EH (cell line): ENCODE results near the gene THBS3.
A peak's percentile ranks its signal among the peaks of the same experiment; 100 is the strongest.

Experiments used
- DNase-seq: peaks from one replicate; pipeline ENCODE4 v3.0.0-alpha.2; 2015; ENCODE audit warnings: low read depth

THBS3 gene

DNA sequence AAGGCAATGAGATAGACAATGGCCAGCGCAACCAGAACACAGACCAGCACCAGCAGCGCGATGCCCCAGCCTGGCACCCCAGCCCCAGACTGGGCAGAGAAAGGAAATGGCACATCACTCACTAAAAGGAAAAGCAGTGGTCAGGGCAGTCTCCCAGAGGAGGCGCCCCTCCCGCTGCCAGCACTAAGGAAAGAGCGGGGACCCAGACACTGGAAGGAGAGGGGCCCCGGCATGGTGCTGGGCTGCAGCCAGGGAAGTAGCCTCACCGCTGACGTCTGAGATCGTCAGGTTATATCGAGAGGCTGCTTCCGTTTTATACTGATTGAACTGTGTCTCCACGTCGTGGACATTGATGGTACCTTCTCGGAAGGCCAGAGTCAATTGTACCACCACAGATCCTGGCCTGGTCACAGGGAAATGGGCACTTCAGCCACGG lies 20.2 kb downstream of the THBS3 start:
- DNase-seq, result no peak

GRCh38 chr1:155186794-155187455 lies 20.8 kb downstream of the THBS3 start:
- no peak for DNase-seq

DNA sequence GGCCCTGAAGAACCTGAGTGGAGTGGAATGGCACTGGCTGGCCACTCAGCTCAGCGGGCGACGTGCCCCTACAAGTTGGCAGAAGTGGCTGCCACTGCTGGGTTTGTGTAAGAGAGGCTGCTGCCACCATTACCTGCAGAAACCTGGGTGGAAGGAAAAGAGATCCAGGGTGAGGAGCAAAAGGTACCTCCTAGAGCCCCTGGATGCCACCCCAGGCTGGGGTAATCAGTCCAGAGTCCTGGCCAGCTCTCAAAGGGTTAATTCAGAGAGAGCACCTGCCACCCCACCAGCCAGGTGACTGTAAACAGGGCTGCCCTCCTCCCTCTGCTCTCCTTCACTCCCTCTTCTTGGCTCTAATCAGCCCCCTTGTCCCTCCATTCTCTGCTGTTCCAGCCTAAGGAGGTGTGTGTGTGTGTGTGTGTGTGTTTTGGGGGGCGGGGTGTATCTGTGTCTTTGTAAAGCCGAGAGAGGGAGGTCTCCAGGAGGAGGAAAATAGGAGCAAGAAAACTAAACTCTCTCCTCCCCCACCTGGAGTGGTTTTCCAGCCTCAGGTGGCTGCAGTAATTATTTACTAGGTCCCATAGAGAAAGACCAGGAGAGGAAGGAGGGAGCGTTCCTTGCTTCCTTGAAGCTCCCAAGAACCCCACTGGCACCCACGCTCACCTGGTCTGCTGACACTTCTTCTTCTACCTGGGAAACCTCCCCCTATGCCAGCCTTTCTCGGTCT lies 21.5 kb downstream of the THBS3 start:
- DNase-seq, result no peak

DNA sequence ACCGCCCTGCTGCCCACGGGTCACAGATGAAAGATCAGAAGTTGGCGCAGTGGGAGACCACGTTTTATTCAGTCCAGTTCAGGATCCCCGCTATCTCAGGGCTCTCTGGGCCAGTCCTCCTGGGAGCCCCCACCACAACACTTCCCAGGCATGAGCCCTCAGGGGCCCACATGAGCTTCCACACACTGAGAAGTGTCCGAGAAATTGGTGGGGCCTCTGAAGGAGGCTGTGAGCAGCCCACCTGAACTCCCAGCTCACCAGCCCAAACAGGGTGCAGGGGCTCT lies 22.0 kb downstream of the THBS3 start:
- DNase-seq, result no peak

GRCh38 chr1:155184835-155185782 lies 22.6 kb downstream of the THBS3 start:
- DNase-seq, result no peak

DNA sequence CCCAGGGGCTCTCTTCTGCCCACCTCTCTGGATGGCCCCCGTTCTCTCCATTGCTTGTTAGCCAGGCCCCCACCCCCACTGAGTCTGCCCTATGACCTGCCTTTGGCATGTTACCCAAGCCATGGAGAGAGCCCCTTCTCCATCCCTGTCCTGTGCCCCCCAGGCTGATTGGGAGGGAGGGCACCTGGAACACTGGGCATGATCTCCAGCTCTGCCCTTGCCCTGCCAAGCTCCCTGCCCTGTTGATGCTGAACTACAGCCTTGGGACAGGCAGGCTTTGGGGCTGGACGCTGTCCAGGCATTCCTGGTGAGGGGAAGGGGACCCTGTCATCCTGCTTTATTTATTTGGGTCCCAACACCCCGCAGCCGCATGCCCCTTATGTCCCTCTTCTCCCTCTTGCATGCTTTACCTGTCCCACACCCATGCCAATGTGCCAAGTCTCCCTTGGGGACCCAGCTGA lies 23.3 kb downstream of the THBS3 start:
- no peak for DNase-seq

GRCh38 chr1:155183775-155184221 lies 23.9 kb downstream of the THBS3 start:
- DNase-seq, result no peak

DNA sequence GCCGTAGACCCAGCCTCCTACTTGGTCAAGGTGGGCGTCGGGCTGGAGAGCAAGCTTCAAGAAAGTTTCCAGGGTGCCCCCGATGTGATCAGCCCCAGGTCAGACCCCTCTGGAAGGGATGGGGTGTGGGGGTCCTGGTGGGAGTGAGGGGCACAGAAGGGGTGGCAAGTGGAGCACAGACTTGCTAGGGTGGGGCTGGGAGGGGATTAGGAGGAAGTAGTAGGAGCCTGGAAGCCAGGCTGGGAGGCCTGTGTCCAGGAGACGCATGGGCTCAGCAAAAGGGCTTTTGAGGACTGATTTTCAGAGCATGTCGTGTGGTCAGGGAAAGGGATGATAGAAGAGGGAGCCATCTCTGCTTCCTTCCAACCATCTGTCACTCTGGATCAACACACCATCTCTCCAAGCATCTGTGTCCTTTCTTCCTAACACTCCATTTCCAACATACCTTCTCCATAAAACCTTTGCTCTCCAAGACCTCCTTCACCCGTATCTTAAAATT lies 25.6 kb downstream of the THBS3 start:
- no peak for DNase-seq

GRCh38 chr1:155181371-155182051 lies 26.2 kb downstream of the THBS3 start:
- no peak for DNase-seq

DNA sequence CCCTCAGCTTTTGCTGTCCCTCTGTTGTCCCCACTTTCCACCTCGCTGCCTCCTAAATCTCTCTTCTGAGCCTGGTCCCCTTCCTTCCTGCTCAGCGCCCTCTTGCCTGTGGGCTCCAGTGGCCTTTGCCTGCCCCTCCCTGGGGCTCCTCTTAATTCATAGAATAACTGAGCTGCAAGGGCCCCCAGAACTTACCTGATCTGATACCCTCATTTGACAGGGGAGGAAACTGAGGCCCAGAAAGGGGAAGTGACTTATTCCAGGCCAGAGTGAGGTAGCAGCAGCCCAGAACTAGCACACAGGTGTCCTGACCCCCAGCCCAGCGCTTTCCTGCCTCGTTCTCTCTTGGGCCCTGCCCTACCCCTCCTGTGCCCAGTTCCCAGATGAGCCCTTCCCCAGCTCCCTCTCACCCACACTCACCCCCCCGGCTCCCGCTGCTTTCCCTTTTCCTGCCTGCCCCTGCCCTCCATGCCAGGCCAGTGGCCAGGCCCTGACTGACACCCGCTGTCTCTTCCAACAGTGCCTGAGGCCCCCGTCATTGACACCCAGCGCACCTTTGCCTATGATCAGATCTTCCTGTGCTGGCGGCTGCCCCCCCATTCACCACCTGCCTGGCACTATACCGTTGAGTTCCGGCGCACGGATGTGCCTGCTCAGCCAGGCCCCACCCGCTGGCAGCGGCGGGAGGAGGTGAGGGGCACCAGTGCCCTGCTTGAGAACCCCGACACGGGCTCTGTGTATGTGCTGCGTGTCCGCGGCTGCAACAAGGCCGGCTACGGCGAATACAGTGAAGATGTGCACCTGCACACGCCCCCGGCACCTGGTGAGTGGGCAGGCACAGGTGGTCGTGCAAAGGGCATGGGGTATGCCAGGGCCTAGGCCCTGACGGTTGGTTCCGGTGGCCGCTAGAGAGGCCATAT lies 28.3 kb downstream of the THBS3 start:
- no peak for DNase-seq

DNA sequence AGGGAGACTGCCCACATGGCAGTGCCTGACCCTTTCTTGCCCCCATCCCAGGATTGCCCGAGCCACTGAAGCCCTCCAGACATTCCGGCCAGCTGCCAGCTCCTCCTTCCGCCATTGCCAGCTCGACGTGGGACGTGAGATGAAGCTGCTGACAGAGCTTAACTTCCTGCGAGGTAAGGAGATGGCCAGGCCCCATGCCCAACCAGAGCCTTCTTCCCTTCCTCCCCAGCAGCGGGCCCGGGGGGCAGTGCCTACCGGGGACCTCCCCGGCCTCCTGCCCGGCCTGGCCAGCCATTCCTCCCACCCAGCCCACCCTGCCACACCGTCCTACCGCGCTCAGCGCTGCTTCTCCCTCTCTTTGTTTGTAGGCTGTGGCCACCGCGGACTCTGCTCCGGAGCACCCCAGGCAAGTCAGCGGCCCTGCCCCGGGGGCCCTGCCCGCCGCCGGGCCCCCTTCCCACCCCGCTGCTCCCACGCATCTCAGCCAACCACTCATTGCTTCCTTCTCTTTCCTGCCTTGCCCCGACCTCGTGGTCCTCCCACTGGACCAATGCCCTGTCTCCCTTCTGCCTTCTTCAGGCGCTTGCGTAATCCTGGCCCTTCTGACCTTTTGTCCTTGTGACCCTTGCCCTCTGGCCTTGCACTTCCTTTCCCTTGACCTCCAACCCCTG lies 29.1 kb downstream of the THBS3 start:
- no peak for DNase-seq

DNA sequence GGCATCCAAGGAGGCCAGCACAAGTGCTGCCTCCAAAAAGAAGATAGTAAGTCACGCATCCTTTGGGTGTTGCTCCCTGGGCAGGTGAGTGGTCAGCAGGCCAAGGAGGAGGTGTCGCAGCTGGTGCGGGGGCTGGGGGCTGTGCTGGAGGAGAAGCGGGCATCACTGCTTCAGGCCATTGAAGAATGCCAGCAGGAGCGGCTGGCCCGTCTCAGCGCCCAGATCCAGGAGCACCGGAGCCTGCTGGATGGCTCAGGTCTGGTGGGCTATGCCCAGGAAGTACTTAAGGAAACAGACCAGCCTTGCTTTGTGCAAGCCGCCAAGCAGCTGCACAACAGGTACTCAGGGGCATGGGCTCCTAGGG lies 29.8 kb downstream of the THBS3 start:
- no peak for DNase-seq

- DNase-seq, result no peak
Observed at GRCh38 chr1:155177192-155177917, 30.3 kb downstream of the THBS3 start.

- peak; percentile 79 for DNase-seq
Observed at GRCh38 chr1:155176544-155177071, 31.1 kb downstream of the THBS3 start.

DNA sequence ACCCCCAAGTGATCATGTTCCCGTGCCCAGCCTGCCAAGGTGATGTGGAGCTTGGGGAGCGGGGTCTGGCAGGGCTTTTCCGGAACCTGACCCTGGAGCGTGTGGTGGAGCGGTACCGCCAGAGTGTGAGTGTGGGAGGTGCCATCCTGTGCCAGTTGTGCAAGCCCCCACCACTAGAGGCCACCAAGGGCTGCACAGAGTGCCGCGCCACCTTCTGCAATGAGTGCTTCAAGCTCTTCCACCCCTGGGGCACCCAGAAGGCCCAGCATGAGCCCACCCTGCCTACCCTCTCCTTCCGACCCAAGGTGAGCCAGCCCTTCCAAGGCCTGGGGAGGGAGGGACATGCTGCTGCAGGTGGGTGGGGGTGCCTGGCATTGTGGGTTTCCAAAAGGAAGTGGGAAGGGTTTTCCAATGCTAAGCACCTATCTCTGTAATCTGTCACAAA lies 31.7 kb downstream of the THBS3 start:
- DNase-seq, result no peak

GRCh38 chr1:155175281-155175926 lies 32.3 kb downstream of the THBS3 start:
- DNase-seq, result no peak

DNA sequence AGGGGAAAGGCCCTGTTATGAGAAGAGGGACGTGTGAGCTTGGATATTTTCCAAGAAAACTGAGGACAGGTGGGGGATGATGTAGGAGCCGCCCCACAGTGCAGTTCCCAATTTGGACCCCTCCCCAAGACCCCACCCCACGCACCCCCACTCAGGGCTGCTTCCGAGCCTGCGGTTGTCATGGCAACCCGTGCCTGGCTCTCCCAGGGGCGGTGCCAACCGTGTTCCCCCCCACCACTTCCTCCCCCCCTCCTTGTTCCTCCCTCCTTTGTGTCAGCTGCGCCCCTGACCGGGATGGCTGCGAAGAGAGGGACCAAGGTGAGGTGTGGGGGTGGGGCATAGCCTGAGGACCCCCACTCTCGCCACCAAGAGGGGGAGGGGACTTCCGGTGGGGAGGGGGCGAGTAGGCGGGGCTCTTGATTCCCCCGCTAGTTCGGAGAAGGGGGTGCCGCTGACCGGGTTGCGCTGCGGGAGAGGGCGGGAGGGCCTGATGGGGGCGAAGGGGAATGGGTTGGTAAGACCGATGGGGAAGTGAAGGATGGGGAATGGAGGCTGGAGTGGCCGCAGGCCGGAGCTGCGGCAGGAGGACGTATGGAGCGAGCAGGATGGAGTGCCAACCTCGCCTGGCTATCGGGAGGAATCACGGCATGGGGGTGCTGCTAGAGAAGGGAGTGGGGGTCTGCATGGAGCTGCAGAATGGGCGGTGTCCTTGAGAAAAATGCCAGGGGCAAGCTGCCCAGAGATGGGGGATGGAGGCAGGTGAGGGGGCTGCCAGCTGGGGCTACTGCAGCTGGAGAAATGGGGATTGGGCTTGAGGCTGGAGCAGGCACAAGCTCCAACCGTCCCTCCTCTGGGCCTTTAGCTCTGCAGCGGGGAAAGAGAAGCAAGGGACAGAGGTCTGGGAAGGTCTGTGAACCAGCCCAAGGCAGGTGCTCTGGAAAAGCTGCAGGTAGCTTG lies 33.1 kb downstream of the THBS3 start:
- peak; percentile 66 for DNase-seq
